HG03460 (cell line): Measurements from ENCODE around the gene CETP.
A peak's percentile ranks its signal among the peaks of the same experiment; 100 is the strongest.
"Not testable (repeated sequence)": the region's sequence is repeated elsewhere in the genome, so short reads cannot be mapped to it uniquely, and the experiment has no call there.

Source experiments
- ATAC-seq: cut with Tn5 transposase; IDR thresholded peaks from one replicate; pipeline ENCODE4 v1.9.1; 2021; ENCODE audit not compliant: unreplicated experiment

Gene CETP

GRCh38 chr16:56980201-56980535, 18.4 kb downstream of the CETP start:
- no peak for ATAC-seq

GRCh38 chr16:56980792-56981724, 19.3 kb downstream of the CETP start:
- peak; percentile 45 for ATAC-seq

- no peak for ATAC-seq
Measured at GRCh38 chr16:56981729-56982271, 20.1 kb downstream of the CETP start.

- ATAC-seq = no peak
Measured at GRCh38 chr16:56982695-56983094, 20.9 kb downstream of the CETP start.

GRCh38 chr16:56983211-56983751, 21.5 kb downstream of the CETP start:
- ATAC-seq = no peak

- ATAC-seq = no peak
Measured at GRCh38 chr16:56984639-56985038, 22.9 kb downstream of the CETP start.

GRCh38 chr16:56985288-56985961, 23.7 kb downstream of the CETP start:
- no peak for ATAC-seq

- no peak for ATAC-seq
Measured at GRCh38 chr16:56985962-56986360, 24.2 kb downstream of the CETP start.

GRCh38 chr16:56986361-56986760, 24.6 kb downstream of the CETP start:
- ATAC-seq = no peak

GRCh38 chr16:56986908-56987307, 25.2 kb downstream of the CETP start:
- not testable (repeated sequence) for ATAC-seq

- ATAC-seq = no peak
Measured at GRCh38 chr16:56987692-56988091, 25.9 kb downstream of the CETP start.

GRCh38 chr16:56988161-56988947, 26.6 kb downstream of the CETP start:
- no peak for ATAC-seq

GRCh38 chr16:56988948-56989945, 27.5 kb downstream of the CETP start, which contains the start of gene NLRC5:
TSS of gene NLRC5 (plus strand) at chr16:56989557. CDS start at chr16:57020713, 31,156 bp downstream.
- peak; percentile 78 for ATAC-seq

- no peak for ATAC-seq
Measured at GRCh38 chr16:56989988-56990387, 28.2 kb downstream of the CETP start.

- ATAC-seq = no peak
Measured at GRCh38 chr16:56990407-56991286, 28.9 kb downstream of the CETP start.

- ATAC-seq = not testable (repeated sequence)
Measured at GRCh38 chr16:56992431-56992830, 30.7 kb downstream of the CETP start.

- no peak for ATAC-seq
Measured at GRCh38 chr16:56993204-56993603, 31.5 kb downstream of the CETP start.

- ATAC-seq = no peak
Measured at GRCh38 chr16:56994311-56994710, 32.6 kb downstream of the CETP start.
